Activated CD8-positive, alpha-beta T cell treated with anti-CD3 and anti-CD28 coated beads for 36 hours (primary cell): ENCODE data around the gene TGOLN2. TPM values are rescaled to one million over a fixed set of nuclear protein-coding genes. Genes with fewer than 3 reads are reported as not detected.

Experiments used
- ATAC-seq: fragments of 200-7000 bp; cut with Tn5 transposase; one replicate; pipeline ENCODE4 v1.10.0; 2021; ENCODE audit warnings: mild to moderate bottlenecking, moderate library complexity
- CTCF ChIA-PET: fragments of 350-600 bp; sonication (Branson Sonifier 250); formaldehyde crosslinking; loops from one replicate; lab custom pipeline; 2021; ENCODE audit warnings: antibody characterized with exemption; lab: Charles Lee
- POLR2A ChIA-PET: fragments of 350-600 bp; sonication (Branson Sonifier 250); formaldehyde crosslinking; loops from one replicate; lab custom pipeline; 2021; ENCODE audit warnings: antibody characterized with exemption; lab: Charles Lee
- DNase-seq: peaks from one replicate; pipeline ENCODE4 v3.0.0-alpha.2; 2020
- H3K27ac Mint-ChIP-seq: one replicate; pipeline ENCODE4 v1.8.0; 2021; ENCODE audit warnings: mild to moderate bottlenecking, mixed read lengths
- H3K27me3 Mint-ChIP-seq: one replicate; pipeline ENCODE4 v1.8.0; 2021; ENCODE audit warnings: mixed read lengths
- H3K36me3 Mint-ChIP-seq: one replicate; pipeline ENCODE4 v1.8.0; 2021; ENCODE audit warnings: low read depth, mixed read lengths
- H3K4me1 Mint-ChIP-seq: one replicate; pipeline ENCODE4 v1.8.0; 2021; ENCODE audit warnings: low read depth, mixed read lengths
- H3K4me3 Mint-ChIP-seq: one replicate; pipeline ENCODE4 v1.8.0; 2021; ENCODE audit warnings: mild to moderate bottlenecking, moderate library complexity, mixed read lengths
- H3K9me3 Mint-ChIP-seq: one replicate; pipeline ENCODE4 v1.8.0; 2021; ENCODE audit warnings: mixed read lengths
- CTCF ChIP-seq: fragments of 200-600 bp; IDR thresholded peaks from one replicate; pipeline ENCODE4 v1.8.0; 2022; ENCODE audit warnings: antibody characterized with exemption, mild to moderate bottlenecking
- intact Hi-C: fragments of 100-400 bp; cut with micrococcal nuclease; formaldehyde crosslinking; loops from one replicate; pipeline ENCODE4 v1.10.0; 2022
- total RNA-seq, 2 experiments: library from RNA; stranded (reverse); gene quantifications; one replicate each; pipeline ENCODE4 v1.2.3, GENCODE V29; 2021

Gene TGOLN2
- total RNA-seq, 2 experiments from 2014 or later: 62.8 to 64.0 TPM

- DNase-seq (peak; percentile 40), ATAC-seq (peak; percentile 43)
- POLR2A ChIA-PET: interaction anchor here (0.6 to 3.5 kb wide), 5 partner anchors 9 to 257 kb away, joined by 3 to 46 read pairs (median 6); partner anchors contain the start of genes ELMOD3, RETSAT and TGOLN2
- Mint-ChIP-seq H3K9me3 (no peaks in the 10 kb centered on the region), H3K27ac (peak overlapping the region; percentile 74), H3K4me3 (peak overlapping the region; percentile 71), H3K36me3 (peaks cover 3% of the 10 kb centered on the region), H3K4me1 (peaks cover 34% of the 10 kb centered on the region), H3K27me3 (no peaks in the 10 kb centered on the region)
- intact Hi-C loops: no loop called here
- TF ChIP-seq CTCF: no peak
- CTCF ChIA-PET: interaction anchor here (0.5 to 4.4 kb wide), 8 partner anchors 8 to 243 kb away, joined by 3 to 59 read pairs (median 4); partner anchors contain the start of gene TGOLN2
Observed at GRCh38 chr2:85309699-85310321, 18.0 kb downstream of the TGOLN2 start.

GRCh38 chr2:85308896-85309555, 18.8 kb downstream of the TGOLN2 start:
- TF ChIP-seq CTCF: no peak
- ChIA-PET CTCF (interaction anchor here (0.5 to 4.4 kb wide), 9 partner anchors 9 to 242 kb away, joined by 3 to 59 read pairs (median 4); partner anchors contain the start of gene TGOLN2), POLR2A (interaction anchor here (0.6 to 3.5 kb wide), 5 partner anchors 10 to 257 kb away, joined by 3 to 46 read pairs (median 6); partner anchors contain the start of genes ELMOD3, RETSAT and TGOLN2)
- peak overlapping the region; percentile 74 for H3K27ac Mint-ChIP-seq
- H3K4me1 Mint-ChIP-seq: peaks cover 31% of the 10 kb centered on the region
- ATAC-seq: peak; percentile 32
- intact Hi-C loops: no loop called here
- DNase-seq: peak; percentile 40
- no peaks in the 10 kb centered on the region for H3K36me3 Mint-ChIP-seq
- no peaks in the 10 kb centered on the region for H3K27me3 Mint-ChIP-seq
- peak overlapping the region; percentile 71 for H3K4me3 Mint-ChIP-seq
- no peaks in the 10 kb centered on the region for H3K9me3 Mint-ChIP-seq

- Mint-ChIP-seq H3K4me1 (peaks cover 27% of the 10 kb centered on the region), H3K36me3 (no peaks in the 10 kb centered on the region), H3K4me3 (no peak overlapping the region), H3K9me3 (no peaks in the 10 kb centered on the region), H3K27me3 (no peaks in the 10 kb centered on the region), H3K27ac (peak overlapping the region; percentile 62)
- no peak for TF ChIP-seq CTCF
- CTCF ChIA-PET: interaction anchor here (1.3 to 4.4 kb wide), 3 partner anchors 8 to 41 kb away, joined by 4 to 59 read pairs (median 5); partner anchors contain the start of gene TGOLN2
- POLR2A ChIA-PET: interaction anchor here (1.0 to 3.5 kb wide), 4 partner anchors 9 to 16 kb away, joined by 3 to 46 read pairs (median 12); partner anchors contain the start of gene TGOLN2
- intact Hi-C loops: no loop called here
- ATAC-seq (no peak), DNase-seq (no peak)
Observed at GRCh38 chr2:85308201-85308600, 19.6 kb downstream of the TGOLN2 start.

- intact Hi-C loops: no loop called here
- Mint-ChIP-seq H3K27me3 (no peaks in the 10 kb centered on the region), H3K36me3 (no peaks in the 10 kb centered on the region), H3K27ac (peak overlapping the region; percentile 76), H3K4me1 (peaks cover 27% of the 10 kb centered on the region), H3K9me3 (no peaks in the 10 kb centered on the region), H3K4me3 (peak overlapping the region; percentile 60)
- POLR2A ChIA-PET: interaction anchor here (1.0 to 1.1 kb wide), 2 partner anchors 10 to 15 kb away, joined by 3 read pairs; no protein-coding TSS in a partner anchor
- DNase-seq (no peak), ATAC-seq (no peak)
- TF ChIP-seq CTCF: no peak
- CTCF ChIA-PET: interaction anchor here (1.1 to 4.4 kb wide), 2 partner anchors 8 to 41 kb away, joined by 4 to 59 read pairs; no protein-coding TSS in a partner anchor
Observed at GRCh38 chr2:85307527-85307897, 20.3 kb downstream of the TGOLN2 start.
